M059J (cell line): ENCODE data around the gene PIK3C2G. TPM values are rescaled to one million over a fixed set of nuclear protein-coding genes. Genes with fewer than 3 reads are reported as not detected.
A peak's percentile ranks its signal among the peaks of the same experiment; 100 is the strongest.
"Not testable (repeated sequence)": the region's sequence is repeated elsewhere in the genome, so short reads cannot be mapped to it uniquely, and the experiment has no call there.

Experiments used
- DNase-seq: peaks from one replicate; pipeline ENCODE4 v3.0.0-alpha.2; 2012; ENCODE audit warnings: low read depth
- total RNA-seq: library from RNA; depleted of rRNA; stranded (reverse); fragments of >200 nt; shearing (Covaris generic); gene quantifications from 2 replicates; pipeline ENCODE4 v1.2.3, GENCODE V29; 2014

Gene PIK3C2G
- total RNA-seq, 1 experiment from 2014 or later, result 0.02 TPM

- DNase-seq, result no peak
Measured at GRCh38 chr12:18632848-18633247, 371.5 kb downstream of the PIK3C2G start.

DNA sequence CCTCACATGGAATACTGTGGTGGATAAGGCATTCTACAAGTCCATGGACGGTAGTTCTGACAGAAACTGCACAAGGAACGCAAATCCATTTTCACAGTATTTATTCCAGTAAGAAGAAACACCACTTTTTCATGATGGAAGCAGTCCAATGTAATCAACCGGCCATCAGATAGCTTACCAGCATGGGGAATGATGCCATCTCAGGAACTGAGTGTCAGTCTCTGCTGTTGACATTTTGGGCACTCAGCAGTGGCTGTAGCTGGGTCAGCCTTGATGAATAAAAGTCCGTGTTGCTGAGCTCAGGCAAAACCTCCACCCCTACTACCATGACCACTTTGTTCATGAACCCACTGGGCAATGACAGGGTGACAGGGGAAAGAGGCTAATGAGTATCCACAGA is 373.1 kb downstream of the PIK3C2G start:
- no peak for DNase-seq

GRCh38 chr12:18640321-18640955 is 379.1 kb downstream of the PIK3C2G start:
- DNase-seq, result no peak

- DNase-seq, result peak; percentile 2
Measured at GRCh38 chr12:18643681-18644080, 382.4 kb downstream of the PIK3C2G start.

DNA sequence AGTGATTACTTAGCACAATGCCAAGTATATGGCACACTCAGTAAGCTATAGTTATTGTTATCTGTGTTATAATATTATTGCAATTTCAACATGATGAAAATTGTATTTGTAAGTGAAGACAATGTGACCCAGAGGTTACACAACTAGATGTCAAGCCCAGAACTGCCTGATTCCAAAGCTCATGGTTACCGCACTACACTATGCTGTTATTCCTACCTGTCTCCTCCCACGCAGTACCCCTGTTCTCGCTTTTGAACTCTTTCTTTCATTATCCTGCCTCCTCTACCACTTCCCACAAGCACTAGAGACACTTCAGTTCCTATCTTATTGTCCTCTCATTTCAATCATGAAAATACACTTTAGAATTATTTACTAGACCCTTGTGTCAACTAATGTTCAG is 383.2 kb downstream of the PIK3C2G start:
- no peak for DNase-seq

GRCh38 chr12:18646286-18646890 is 385.1 kb downstream of the PIK3C2G start:
- DNase-seq, result no peak

- peak; percentile 7 for DNase-seq
Measured at GRCh38 chr12:18651525-18651924, 390.2 kb downstream of the PIK3C2G start.

DNA sequence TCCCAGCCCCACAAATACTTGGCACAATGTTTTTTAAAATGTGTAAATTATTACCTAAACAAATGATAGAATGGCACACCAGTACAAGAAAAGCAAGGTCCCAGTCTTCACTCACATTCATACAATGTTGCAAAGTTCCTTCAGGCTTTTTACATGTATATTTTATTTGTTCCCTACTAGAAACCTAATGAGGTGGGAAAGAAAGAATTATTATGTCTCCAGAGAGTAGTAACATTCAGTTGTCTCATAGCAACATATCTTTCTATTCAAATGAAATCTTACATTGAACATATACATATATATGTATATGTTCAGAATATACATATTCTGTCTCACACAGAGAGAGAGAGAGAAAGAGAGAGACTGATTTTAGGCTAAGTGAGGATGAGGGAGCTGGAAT is 391.3 kb downstream of the PIK3C2G start:
- DNase-seq, result no peak

- no peak for DNase-seq
Measured at GRCh38 chr12:18653465-18653864, 392.1 kb downstream of the PIK3C2G start.

DNA sequence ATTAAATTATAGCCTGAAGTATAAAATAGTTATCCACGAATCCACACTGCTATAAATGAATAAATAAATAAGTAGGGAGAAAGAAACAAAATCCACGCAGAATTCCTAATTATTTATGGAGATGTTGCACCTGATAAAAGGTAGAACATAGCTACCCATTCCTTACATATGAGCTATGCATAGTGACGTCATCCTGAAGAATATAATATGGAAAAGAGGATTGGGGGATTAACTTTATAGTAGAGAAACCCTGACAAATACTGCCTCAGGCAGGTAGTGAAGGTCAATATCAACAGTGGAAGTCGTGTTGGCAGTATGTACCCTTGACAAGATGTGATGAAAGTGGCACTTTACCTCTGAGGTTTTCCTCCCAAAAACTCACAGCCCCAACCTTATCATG is 394.0 kb downstream of the PIK3C2G start:
- no peak for DNase-seq

- no peak for DNase-seq
Measured at GRCh38 chr12:18658179-18658578, 396.9 kb downstream of the PIK3C2G start.

DNA sequence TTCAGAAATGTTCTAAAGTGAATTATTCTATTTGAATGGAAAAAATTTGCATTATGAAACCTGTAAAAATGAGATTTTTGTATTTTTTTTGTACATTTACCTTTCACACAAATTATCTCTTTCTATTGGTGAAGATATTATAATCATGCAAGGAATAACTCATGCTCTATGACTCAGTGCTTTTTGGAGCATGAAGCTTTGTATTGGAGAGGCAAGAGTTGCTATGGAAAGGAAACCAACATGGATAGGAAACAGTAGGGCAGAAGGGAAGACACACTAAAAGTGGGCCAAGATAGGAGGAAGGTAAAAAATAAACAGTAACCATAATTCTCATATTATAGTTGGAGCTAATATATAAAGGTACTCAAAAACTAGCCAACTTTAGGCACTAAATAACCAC is 397.5 kb downstream of the PIK3C2G start:
- DNase-seq, result no peak

- no peak for DNase-seq
Measured at GRCh38 chr12:18676141-18676540, 414.8 kb downstream of the PIK3C2G start.

DNA sequence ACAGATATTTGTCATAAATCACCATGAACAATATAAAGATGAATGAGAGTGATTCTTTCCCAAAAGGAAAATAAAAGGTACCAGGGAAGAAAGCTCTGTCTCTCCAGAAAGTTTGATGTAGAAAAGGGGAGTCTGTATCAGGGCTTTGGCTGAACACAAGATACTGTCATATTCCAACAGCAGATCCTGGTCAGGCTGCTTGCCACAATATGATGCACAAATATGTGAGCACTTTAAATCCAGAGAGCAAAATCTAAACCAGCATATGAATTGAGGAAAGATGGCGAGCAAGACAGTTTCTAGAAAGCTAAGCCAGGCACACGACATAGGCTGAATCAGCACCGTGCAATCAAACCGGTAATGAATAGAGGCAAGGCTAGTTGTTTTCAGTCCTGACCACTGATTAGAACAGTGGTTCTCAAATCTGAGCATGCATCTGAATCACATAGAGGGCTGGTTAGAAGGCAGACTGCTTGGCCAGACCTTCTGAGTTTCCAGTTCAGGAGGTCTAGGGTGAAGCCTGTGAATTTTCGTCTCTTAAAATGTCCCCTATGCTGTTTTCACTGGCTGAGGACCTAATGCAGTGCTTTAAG is 415.8 kb downstream of the PIK3C2G start:
- no peak for DNase-seq

- no peak for DNase-seq
Measured at GRCh38 chr12:18681818-18682217, 420.5 kb downstream of the PIK3C2G start.

DNA sequence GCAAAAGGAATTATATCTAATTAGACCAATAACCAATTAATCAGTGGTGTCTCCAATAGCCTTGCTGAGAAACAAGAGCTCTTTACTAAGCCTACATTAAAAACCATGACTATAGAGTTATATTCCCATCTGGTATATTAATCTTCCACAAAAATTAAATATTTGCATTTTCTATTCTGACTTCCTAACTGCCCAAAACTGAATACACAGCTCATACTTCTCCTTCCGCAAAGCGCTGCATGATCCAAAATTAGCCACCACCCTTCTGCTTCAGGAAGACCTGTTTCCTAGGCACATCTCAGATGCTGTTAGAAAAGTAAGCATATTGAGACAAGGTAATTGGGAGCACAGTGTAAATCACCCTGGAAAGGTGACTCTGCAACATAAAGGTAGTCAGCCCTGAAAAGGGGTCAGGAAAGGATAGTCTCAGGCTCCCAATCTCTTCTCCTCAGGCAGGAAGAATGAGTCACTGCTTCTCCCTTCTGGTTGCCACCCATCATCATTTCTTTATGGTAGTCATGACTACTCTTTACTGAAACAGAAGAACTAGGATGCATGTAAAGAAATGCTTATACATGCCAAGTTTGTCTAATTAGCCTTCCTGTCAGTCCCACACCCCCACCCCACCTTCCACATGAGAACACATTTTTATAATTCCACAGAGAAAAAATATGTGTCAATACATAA is 422.2 kb downstream of the PIK3C2G start:
- DNase-seq, result peak; percentile 60

- DNase-seq, result no peak
Measured at GRCh38 chr12:18684430-18684829, 423.1 kb downstream of the PIK3C2G start.

DNA sequence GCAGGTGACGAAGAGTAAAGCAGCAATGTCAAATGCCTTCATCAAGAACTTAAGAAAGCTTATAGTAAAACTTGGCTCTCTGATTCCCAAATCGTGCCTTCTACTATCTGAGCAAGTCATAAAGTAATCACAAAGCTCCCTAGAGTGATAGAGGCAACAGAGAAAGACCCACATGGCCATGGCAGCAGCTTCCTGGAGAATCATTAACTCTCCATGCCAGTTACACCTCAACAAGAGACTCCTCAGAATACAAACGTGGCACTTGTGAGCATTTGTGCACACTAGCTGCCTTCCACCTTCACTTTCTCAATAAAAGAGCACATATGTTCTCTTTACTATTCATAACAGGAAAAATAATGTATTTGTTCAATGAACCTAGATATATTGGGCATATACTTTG is 428.5 kb downstream of the PIK3C2G start:
- no peak for DNase-seq

DNA sequence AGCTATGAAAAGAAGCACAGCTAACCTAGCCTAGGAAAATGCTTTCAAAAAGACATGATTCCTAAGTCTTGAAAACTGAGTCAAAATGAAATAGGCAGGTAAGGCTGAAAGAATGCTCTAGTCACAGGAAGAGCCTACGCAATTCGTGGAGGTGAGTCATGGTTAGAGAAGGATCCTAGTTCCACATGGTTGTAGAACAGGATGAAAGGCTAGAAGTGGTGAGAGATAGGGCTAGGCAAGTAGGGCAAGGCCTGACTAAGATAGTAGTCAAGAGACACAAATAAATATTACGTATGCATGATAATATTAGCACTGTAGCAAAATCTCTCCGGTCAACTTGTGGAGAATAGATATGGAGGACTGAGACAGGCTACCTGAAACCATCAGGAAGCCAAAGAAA is 429.3 kb downstream of the PIK3C2G start:
- DNase-seq, result peak; percentile 88

- not testable (repeated sequence) for DNase-seq
Measured at GRCh38 chr12:18693986-18694385, 432.7 kb downstream of the PIK3C2G start.

GRCh38 chr12:18696971-18697602 is 435.8 kb downstream of the PIK3C2G start:
- peak; percentile 47 for DNase-seq
